Vagina (tissue), 2 donors: Measurements from ENCODE around the gene ZNRF1. TPM values are rescaled to one million over a fixed set of nuclear protein-coding genes. Genes with fewer than 3 reads are reported as not detected.
"Not testable (repeated sequence)": the region's sequence is repeated elsewhere in the genome, so short reads cannot be mapped to it uniquely, and the experiment has no call there.

ENCODE experiments used
- DNase-seq, 2 donors: peaks; one replicate each; pipeline ENCODE4 v3.0.0-alpha.2; 2017; ENCODE audit errors: extremely low spot score in 2 of 2
- H3K27ac ChIP-seq: fragments of 200-600 bp; sonication (generic); one replicate; pipeline ENCODE4 v1.5.1; 2019
- H3K27me3 ChIP-seq: fragments of 200-600 bp; sonication (generic); one replicate; pipeline ENCODE4 v1.5.1; 2019
- H3K36me3 ChIP-seq, 2 donors: fragments of 200-600 bp; sonication (generic); one replicate each; pipeline ENCODE4 v1.5.1; 2017 to 2019
- H3K4me1 ChIP-seq: fragments of 200-600 bp; sonication (generic); one replicate; pipeline ENCODE4 v1.5.1; 2019
- H3K4me3 ChIP-seq, 2 donors: fragments of 200-600 bp; sonication (generic); 1 replicate in 1 of 2; 2 replicates in 1 of 2; pipeline ENCODE4 v1.5.1; 2016 to 2019
- H3K9me3 ChIP-seq: fragments of 200-600 bp; sonication (generic); one replicate; pipeline ENCODE4 v1.5.1; 2019
- CTCF ChIP-seq, 3 experiments: fragments of 450-650 bp in 2 of 3; fragments of 200-600 bp in 1 of 3; sonication (generic) in 1 of 3; IDR thresholded peaks; one replicate each; pipeline ENCODE4 v1.5.1; 2017 to 2019; ENCODE audit warnings: antibody characterized with exemption in 3 of 3, mild to moderate bottlenecking in 2 of 3, moderate library complexity in 2 of 3
- POLR2A ChIP-seq, 2 donors: fragments of 450-650 bp; IDR thresholded peaks; one replicate each; pipeline ENCODE4 v1.6.1; 2017; ENCODE audit warnings: antibody characterized with exemption in 2 of 2, mild to moderate bottlenecking in 2 of 2, moderate library complexity in 2 of 2
- POLR2AphosphoS5 ChIP-seq, 2 donors: sonication (generic); formaldehyde crosslinking; IDR thresholded peaks; one replicate each; pipeline ENCODE4 v1.9.0; 2017; ENCODE audit warnings: antibody characterized with exemption in 2 of 2, mild to moderate bottlenecking in 2 of 2, low read depth in 1 of 2; ENCODE audit not compliant: insufficient read depth in 1 of 2
- intact Hi-C: fragments of 100-400 bp; cut with DNase I; formaldehyde crosslinking; loops from one replicate; pipeline ENCODE4 v1.15.1; 2023
- total RNA-seq: library from RNA; depleted of rRNA; stranded (reverse); fragments of >200 nt; gene quantifications from one replicate; pipeline ENCODE4 v1.2.3, GENCODE V29; 2016

ZNRF1 gene
- total RNA-seq, 1 donor from 2014 or later: 20.1 TPM

GRCh38 chr16:75088216-75088615, 89.4 kb downstream of the ZNRF1 start:
- H3K4me1 ChIP-seq: peaks cover 43% of the 10 kb centered on the region
- H3K36me3 ChIP-seq: no peaks in the 10 kb centered on the region
- intact Hi-C loops: no loop called here
- H3K9me3 ChIP-seq: no peaks in the 10 kb centered on the region
- H3K4me3 ChIP-seq: no peak overlapping the region
- H3K27ac ChIP-seq: no peak overlapping the region
- H3K27me3 ChIP-seq: no peaks in the 10 kb centered on the region
- DNase-seq: no peak
- TF ChIP-seq CTCF (IDR thresholded peaks at IDR 0.05): no peak
- TF ChIP-seq POLR2AphosphoS5 (IDR thresholded peaks at IDR 0.05; ENCODE audit: insufficient read depth in 1 of 2, low read depth in 1 of 2): no peak
- no peak for TF ChIP-seq POLR2A (IDR thresholded peaks at IDR 0.05)

GRCh38 chr16:75088934-75089333, 90.1 kb downstream of the ZNRF1 start:
- TF ChIP-seq POLR2AphosphoS5 (IDR thresholded peaks at IDR 0.05; ENCODE audit: insufficient read depth in 1 of 2, low read depth in 1 of 2) (no peak), POLR2A (IDR thresholded peaks at IDR 0.05) (no peak), CTCF (IDR thresholded peaks at IDR 0.05) (no peak)
- no peak overlapping the region for H3K27ac ChIP-seq
- peaks cover 43% of the 10 kb centered on the region for H3K4me1 ChIP-seq
- no peak overlapping the region for H3K4me3 ChIP-seq
- no peaks in the 10 kb centered on the region for H3K9me3 ChIP-seq
- intact Hi-C loops: no loop called here
- peaks cover 0 to 4% of the 10 kb centered on the region in 2 donors for H3K36me3 ChIP-seq
- no peak for DNase-seq
- no peaks in the 10 kb centered on the region for H3K27me3 ChIP-seq

GRCh38 chr16:75089486-75090202, 90.8 kb downstream of the ZNRF1 start:
- peaks cover 0 to 6% of the 10 kb centered on the region in 2 donors for H3K36me3 ChIP-seq
- H3K27ac ChIP-seq: no peak overlapping the region
- intact Hi-C loops: no loop called here
- no peaks in the 10 kb centered on the region for H3K9me3 ChIP-seq
- no peaks in the 10 kb centered on the region for H3K27me3 ChIP-seq
- peaks cover 39% of the 10 kb centered on the region for H3K4me1 ChIP-seq
- no peak for DNase-seq
- TF ChIP-seq POLR2A (IDR thresholded peaks at IDR 0.05) (no peak), CTCF (IDR thresholded peaks at IDR 0.05) (no peak), POLR2AphosphoS5 (IDR thresholded peaks at IDR 0.05; ENCODE audit: insufficient read depth in 1 of 2, low read depth in 1 of 2) (no peak)
- no peak overlapping the region for H3K4me3 ChIP-seq

GRCh38 chr16:75090899-75091298, 92.1 kb downstream of the ZNRF1 start:
- H3K4me3 ChIP-seq, H3K27ac ChIP-seq, H3K9me3 ChIP-seq, H3K36me3 ChIP-seq, DNase-seq, H3K27me3 ChIP-seq, intact Hi-C loops: not testable (repeated sequence)
- H3K4me1 ChIP-seq: peaks cover 37% of the 10 kb centered on the region

GRCh38 chr16:75091619-75092018, 92.8 kb downstream of the ZNRF1 start:
- H3K36me3 ChIP-seq, H3K27me3 ChIP-seq, H3K27ac ChIP-seq, H3K9me3 ChIP-seq, H3K4me3 ChIP-seq, DNase-seq, intact Hi-C loops: not testable (repeated sequence)
- peaks cover 42% of the 10 kb centered on the region for H3K4me1 ChIP-seq

GRCh38 chr16:75092777-75093176, 94.0 kb downstream of the ZNRF1 start:
- Histone ChIP-seq H3K9me3 (no peaks in the 10 kb centered on the region), H3K27ac (no peak overlapping the region), H3K4me1 (peaks cover 42% of the 10 kb centered on the region), H3K4me3 (no peak overlapping the region), H3K27me3 (no peaks in the 10 kb centered on the region), H3K36me3 (peaks cover 0 to 6% of the 10 kb centered on the region in 2 donors)
- DNase-seq: no peak
- TF ChIP-seq POLR2A (IDR thresholded peaks at IDR 0.05) (no peak), POLR2AphosphoS5 (IDR thresholded peaks at IDR 0.05; ENCODE audit: insufficient read depth in 1 of 2, low read depth in 1 of 2) (no peak), CTCF (IDR thresholded peaks at IDR 0.05) (no peak)
- intact Hi-C loops: no loop called here
